SW 1271 (cell line): ENCODE data around the gene CFAP58.
A peak's percentile ranks its signal among the peaks of the same experiment; 100 is the strongest.

Source experiments
- DNase-seq, 2 experiments: peaks; one replicate each; lab custom pipeline; 2025; lab: John Stamatoyannopoulos, UW

The CFAP58 gene, protein sequence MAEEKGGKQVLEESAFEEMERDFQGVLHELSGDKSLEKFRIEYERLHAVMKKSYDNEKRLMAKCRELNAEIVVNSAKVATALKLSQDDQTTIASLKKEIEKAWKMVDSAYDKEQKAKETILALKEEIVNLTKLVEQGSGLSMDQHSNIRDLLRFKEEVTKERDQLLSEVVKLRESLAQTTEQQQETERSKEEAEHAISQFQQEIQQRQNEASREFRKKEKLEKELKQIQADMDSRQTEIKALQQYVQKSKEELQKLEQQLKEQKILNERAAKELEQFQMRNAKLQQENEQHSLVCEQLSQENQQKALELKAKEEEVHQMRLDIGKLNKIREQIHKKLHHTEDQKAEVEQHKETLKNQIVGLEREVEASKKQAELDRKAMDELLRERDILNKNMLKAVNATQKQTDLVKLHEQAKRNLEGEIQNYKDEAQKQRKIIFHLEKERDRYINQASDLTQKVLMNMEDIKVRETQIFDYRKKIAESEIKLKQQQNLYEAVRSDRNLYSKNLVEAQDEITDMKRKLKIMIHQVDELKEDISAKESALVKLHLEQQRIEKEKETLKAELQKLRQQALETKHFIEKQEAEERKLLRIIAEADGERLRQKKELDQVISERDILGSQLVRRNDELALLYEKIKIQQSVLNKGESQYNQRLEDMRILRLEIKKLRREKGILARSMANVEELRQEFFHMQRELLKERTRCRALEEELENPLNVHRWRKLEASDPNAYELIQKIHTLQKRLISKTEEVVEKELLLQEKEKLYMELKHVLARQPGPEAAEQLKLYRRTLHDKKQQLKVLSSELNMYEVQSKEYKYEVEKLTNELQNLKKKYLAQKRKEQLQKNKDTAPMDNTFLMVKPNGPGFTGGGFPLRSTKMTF

DNA sequence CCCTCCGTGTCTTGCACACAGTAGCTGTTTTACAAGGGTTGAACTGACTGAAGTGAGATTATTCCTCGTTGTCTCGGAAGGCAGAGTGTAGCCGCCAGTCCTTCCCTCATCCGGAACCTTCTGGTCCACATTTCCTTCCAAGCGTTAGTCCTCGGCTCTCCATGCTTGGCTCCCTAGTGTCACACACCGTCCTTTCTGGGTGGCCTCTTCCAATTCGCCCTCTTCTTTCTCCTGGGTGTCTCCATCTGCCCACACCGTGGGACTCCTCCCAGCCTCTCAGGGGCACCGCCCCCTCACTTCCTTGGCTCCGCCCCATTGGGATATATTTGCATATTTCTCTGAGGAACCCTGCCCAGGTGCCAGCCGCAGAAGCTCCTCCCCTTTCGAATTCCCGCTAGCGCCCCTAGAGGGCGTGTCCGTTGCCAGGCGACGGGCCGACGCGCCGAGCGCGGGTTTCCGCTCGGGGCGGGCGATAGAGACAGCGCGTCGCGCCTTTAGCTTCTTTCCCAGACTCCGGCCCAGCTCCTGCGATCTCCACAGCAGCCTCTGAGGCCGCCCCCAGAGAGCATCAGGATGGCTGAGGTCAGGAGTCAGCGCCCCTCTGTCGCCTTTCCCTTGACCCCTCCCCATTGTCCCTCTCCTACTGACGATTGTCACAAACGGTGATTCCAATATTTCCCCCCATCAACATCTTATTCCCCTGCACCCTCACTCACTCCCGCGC, at the start of gene CFAP58:
TSS of gene CFAP58 (plus strand) at position 509 of the 724 bp plus-strand sequence. CDS start at position 574, 65 bp downstream.
- DNase-seq, result peak; percentile 28 to 58

DNA sequence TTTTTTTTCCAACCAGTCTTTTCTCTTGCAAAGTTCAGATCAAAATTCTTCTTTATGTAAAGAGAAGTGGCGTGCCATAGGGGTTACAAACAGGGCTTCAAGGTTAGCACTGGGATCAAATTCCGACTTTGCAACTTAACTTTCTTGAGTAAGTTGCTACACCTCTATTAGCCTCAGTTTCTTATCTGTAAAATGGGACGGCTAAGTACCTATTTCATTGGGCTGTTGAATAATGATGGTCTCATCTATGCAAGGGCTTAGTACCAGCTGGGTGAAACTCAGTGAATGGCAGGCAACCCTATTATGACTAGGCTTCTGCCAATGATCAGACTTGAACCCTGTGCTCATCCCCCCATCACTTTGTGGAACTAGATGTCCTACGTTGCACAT, 49.3 kb upstream of the CFAP58 start:
- no peak for DNase-seq

DNA sequence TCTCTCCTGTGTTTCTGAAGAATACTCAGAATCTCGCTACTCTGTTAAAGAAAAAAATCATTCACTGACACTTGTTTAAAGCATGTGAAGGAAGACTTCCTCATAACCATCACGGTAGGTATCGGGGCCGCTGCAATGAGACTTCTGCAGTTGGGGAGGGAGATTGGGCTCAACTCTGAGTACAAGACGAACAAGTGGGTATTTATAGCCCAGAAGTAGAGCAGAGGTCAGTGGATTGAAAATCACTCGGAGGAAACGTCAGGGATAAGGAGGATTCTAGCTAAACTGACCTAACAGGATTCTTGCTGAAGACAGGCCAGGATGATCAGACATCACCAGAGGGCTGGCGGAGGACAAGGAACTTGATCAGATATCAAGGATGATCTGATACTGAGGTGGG, 48.7 kb upstream of the CFAP58 start:
- no peak for DNase-seq

DNA sequence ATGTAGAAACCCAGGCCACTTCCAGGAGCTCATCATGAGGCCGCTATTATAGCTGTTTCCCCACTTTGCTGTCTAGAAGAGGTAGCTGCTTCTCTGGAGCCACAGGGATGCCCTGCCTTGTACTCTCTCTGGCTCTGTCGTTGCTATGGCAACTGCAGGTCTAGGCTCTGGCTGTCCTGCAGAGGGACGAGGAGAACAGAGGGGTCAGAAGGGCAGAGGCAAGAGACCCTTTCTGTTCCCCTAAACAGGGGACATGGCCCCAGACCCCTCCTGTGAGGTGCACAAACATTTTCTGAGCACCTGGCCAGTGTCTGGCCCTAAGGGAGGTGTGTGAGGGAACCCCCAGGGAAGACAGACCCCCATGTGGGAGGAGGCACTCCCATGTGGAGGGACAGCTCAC, 46.7 kb upstream of the CFAP58 start:
- no peak for DNase-seq

DNA sequence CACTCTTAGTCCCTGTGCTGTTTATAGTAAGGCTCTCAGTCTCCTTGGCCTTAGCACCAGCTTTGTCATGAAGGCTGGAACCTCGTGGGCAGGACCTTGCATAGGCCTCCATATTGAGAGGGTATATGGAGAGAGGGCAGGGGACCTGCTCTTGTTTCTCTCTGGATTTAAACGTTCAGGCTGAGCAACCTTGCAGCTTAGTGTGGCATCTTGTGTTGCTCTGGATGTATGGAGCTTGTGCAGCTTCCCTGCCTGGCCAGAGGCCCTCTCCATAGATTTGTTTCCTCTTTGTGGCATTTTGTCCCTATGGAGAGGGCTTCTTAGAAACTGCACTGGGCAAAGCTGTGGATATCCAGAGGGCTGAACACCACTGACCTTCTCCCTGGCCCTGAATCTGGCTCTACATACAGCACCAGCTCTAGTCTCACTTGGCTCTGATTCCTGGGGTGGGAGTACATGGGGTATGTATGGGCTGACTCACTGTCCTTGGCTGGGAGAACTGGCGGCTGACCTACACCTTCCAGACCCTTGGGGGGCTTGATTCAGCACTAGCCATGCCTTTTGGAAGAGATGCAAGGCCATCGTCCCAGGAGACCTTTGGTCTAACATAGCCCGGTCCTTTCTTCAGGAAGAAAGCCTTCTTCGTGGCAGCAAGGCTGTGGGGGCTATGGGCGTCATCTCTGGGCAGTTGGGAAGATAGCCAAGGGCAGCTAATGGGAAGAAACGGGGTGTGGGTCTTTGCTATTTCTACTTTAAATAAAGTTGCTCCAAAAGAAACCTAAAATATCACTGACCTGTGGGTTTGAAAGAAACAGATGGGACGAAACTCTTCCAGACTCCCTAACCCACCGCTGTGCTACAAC, 45.8 kb upstream of the CFAP58 start:
- no peak for DNase-seq

DNA sequence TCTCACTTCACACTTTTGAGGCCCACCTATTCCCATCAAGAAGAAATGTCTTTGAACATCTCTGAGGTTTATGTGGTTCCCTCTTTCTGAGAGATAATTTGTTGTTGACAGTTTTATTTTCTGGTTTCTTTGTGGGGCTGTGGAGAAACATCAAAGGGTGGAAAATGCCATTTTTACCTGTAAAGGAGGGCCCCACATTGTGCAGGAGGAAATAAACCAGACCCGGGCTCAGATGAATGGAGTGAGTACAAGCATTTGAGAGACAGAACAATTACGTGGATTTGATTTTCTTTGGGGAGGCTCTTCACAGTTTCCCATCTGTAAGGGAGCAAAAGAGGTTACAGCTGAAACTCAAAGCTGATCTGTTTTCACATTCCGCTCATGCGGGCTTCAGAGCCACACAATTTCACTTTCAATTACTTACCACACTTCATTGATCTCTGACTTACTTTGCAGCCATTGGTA, 45.2 kb upstream of the CFAP58 start:
- no peak for DNase-seq

DNA sequence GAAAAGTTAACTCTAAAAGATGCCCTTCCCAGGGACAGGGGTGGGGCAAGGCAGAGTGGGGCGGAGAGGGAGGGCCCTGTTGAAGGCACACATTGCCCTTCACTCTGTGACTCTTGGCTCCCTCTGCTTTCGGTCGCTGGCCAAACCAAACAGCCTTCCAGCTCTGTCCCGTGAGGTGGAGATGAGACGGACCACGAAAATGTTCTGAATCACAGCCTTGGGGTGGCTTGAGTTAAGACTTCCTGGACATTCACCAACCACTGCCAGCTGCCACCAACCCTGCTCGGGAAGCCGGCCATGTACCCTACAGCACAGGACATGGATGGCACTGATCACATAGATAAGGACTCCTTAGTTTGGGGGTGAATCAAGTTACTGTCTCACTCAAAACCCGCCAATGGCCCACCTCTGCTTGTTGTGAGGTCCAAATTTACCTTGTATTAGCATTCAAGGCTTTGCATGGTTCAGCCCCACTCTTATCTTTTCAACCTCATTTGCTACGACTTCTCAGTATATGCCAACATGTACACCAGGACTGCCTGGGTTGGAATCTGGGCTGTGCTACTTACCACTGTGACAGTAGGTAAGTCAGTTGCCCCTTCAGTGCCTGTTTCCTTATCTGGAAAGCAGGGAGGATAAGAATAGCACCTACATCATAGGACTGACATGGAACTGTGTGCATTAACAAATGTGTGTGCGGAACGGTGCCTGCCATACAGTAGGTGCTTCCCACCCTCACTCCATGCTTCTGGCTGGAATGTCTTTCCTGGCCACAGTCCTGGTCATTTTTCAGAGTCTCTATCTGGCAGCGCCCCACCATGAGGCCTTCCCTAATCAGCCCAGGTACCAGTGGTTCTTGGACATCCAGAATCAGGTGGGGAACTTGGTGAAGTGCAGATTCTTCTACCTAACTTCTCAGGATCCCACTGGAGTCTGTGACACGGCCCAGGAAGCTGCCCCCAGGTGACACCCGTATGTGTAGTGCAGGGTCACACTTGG, 43.4 kb upstream of the CFAP58 start:
- DNase-seq, result no peak

DNA sequence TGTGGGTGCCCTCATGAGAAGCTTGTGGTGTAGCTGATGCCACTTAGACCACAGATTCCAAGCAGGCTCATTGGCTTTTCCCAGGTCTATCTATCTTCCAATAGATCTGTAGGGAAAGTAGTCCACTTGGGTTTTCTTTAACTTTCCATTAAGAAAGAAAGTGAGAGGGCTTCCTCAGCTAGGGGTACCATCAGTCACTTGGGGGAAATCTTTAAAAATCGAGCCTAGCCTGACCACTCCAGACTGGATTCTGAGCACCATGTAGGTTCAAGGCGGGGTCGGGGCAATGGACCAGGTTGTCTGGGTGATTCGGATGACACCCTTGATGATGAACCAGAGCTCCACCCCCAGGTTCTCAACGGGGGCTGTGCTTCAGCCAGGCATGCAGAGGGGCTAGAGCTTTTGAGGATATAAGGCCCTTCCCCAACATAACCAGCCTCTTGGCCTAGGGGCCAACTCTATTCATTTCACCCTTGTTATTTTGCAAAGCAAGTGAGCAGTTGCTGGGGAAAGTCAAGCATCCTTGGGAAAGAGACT, 42.4 kb upstream of the CFAP58 start:
- DNase-seq, result no peak

DNA sequence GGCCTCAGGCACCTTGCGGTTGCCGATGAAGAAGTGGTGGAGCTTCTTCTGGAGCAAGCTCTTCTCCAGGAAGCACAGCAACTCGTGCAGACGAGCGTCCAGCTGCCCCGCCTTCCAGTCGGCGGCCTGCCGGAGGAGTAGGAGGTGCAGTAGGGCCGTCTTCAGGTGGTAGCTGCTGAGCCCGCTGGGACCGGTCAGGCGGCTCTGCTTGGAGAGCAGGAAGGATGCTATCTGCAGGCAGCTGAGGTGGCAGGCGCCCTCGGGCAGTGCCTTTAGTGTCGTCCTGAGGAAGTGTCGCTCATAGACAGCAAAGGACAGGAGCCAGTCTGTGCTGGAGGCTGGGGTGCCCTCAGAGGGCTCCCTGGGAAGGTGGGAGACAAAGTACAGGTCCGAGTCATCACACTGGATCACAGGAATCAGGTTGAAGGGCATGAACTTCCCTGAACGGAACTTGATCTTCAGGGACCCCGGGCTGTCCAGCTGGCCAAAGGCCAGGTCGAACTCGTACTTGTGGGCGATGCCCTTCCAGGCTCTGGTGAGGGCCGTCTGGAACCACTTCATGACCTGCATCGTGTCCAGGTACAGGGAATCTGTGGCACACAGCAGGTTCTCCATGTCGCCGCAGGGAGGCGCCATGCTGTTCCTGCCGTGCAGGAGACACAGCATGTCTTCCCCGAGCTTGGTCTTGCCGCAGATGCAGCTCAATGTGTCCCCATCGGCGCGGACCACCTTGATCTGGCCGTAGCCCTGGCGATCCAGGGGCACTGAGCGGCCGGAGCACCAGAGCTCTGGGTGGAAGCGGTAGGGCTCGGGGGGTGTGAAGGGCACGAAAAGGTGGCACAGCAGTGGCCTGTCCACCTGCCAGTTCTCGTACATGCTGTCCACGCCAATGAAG, 38.8 kb upstream of the CFAP58 start:
- DNase-seq, result no peak

DNA sequence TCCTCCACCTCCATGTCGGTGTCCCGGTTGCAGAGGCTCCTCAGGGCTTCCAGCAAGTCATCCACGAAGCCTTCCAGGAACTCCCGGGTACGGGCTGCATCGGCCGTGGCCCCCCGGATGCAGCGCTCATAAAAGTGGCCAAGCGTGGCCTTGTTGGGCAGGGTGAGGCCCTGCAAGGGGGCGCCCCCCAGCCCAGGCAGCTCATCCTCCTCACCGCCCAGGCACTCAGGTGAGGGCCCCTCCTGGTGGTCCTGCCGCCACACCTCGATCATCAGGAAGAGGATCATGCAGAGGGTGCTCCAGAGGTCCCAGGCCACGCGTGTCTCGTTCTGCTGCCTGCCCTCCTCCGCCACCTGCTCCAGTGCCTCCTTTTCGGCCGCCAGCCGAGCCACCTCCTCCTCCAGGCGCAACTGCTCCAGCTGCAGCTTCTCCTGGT, 38.1 kb upstream of the CFAP58 start:
- no peak for DNase-seq

DNA sequence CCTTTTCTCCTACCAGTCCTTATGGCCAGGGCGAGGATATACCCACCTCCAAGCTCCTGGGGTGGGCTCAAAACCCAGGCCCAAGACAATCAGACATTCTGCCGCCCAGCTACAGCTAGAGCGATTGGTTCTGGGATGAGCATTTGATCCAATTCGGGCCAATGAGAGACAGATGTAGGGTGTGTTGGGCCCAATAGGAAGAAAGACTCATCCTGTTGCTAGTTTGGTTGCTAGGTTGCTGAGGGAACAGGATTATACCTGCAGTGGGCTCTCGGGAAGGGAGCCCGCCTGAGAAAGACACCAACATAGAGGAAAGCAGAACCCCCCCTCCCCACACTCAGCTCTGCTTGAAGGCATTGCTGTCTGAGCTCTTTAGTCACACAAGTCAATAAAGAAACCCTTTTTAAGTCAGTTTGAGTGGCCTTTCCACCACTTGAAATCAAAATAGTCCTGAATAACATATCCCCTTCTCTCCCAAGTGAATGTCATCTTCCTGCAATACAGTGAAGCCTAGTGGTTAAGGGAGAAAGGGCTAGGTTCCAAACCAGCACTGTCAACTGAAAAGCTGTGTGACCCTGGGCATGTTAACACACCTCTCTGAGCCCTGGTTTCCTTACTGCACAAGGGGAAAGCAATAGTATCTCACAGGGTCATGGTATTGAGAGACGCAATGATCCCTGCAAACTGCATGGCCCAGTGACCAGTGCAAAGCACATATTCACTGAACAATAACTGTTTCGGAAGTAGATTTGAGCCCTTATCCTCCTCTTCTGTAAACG, 37.1 kb upstream of the CFAP58 start:
- no peak for DNase-seq

DNA sequence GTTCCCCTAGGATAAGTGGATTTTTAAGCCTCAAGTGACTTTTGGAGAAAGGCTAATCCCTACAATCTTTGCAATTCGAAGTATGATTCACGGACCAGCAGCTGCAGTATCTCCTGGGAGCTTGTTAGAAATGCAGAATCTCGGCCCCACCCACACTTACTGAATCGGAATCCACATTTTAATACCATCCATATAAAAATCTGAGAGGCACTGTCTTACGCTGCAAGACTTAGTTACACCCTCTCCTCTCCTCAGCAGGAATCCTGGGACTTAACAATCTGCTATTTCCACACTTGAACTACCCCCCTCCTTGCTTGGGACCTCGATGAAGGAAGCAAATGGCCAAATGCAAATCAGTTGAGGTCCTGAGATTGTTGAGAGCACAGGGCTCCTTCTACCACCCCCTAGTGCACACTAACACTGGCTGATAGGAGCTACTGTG, 36.3 kb upstream of the CFAP58 start:
- DNase-seq, result no peak

DNA sequence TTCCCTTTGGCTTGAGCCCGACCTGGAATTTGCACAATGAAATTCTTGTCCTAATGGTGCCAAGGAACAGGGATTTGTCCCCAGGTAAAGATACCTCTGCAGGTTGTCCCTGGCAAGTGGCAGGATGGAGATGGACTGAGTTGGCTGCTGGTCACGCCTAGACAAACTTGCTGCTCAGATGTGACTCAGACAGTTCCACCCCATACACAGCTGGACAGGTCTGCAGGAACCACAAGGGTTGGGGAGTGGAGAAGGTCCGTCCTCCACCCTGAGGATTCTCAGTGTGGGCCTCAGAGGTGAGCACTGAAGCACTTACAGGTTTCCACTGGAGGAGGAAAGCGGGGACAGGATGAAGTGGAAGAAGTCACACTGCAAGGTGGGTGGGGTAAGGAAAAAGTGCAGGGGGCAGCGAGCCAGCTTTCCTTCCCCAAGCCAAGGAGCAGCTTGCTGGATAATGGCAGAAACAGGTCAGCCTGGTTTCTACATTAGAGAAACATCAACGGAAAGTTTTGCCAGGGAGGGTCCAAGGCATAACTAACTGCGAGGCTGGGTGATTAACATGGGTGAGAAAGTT, 35.8 kb upstream of the CFAP58 start:
- DNase-seq, result no peak

DNA sequence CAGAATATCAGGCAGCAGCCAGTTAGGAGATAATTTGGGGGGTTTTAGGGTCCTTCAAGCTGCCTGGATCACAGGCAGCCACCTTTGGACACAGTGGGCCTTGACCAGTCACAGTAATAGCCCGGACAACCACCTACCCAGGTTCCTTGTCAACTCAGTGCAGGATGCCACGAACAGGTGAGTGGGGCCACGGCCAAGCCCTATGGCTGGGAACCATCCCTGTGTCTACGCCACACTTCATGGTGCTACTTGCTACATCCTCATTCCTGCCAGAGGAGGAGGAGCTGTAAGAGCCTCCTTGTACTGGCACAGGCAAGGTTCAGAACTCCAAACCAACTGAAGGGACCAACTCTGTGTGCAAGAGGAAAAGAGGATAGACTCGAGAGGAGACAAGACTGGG, 35.3 kb upstream of the CFAP58 start:
- no peak for DNase-seq

DNA sequence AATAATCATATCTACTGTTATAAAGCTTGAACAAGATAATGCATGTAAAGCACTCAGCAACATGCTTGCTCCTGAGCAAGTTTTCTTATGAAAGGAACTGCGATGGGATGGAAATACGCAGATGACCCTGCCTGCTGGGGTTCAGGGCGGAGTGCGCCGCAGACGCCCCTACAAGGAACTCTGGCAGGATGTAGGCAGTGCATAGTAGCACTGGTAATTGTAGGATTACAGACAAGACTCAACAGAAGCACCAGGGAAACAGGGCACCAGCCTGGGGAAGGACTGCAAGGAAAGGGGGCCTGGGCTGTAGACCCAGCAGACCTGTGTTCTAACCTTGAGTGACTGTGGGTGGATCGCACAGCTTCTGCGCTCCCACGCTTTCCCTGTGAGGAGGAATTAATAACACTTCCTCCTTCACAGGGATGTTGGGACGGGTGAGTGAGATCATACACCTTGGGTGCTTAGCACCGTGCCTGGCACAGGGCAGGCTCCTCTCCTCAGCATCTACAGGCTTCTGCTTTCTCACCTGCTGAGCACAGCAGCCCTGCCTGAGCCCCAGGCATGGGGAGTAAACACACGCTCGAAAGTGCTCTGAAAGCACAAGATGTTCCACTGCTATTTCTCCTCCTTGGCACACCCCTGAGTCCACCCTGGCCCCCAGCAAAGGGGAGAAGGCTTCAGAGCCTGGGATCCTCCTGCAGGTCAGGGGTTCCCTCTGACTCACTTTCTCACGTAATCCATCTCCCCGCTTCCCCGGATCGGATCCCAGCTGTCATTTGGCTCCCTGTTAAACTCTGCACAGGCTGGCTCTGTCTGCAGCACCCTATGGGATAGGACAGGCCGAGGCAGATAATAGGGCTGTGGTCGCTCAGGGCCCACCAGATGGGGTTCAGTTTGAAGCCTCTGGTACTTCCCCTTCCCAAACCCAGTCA, 34.6 kb upstream of the CFAP58 start:
- no peak for DNase-seq

DNA sequence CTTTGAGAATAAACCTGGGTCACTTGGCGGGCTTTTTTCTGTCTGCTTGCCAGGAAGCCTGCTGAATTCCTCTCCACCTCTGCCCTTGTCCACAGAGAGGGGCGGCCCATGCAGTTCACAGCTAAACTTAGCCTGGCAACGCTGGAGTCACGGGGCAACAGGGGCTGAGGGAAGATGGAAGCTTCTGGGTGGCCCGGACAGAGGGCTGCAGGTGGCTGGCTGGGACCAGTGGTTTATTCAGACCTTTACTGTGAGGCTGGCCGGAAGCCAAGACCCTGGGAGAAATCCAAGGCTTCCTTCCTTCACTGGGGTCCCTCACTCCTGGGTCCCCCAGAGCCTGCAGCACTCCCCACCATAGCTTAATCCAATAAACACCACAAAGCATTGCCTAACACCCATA, 32.4 kb upstream of the CFAP58 start:
- no peak for DNase-seq
